HuH-7 (cell line): ENCODE results near the gene HNRNPC.
"Not testable (repeated sequence)": the region's sequence is repeated elsewhere in the genome, so short reads cannot be mapped to it uniquely, and the experiment has no call there.

Experiments used
- DNase-seq: peaks from one replicate; pipeline ENCODE4 v3.0.0; 2011; ENCODE audit warnings: low spot score

HNRNPC gene

DNA sequence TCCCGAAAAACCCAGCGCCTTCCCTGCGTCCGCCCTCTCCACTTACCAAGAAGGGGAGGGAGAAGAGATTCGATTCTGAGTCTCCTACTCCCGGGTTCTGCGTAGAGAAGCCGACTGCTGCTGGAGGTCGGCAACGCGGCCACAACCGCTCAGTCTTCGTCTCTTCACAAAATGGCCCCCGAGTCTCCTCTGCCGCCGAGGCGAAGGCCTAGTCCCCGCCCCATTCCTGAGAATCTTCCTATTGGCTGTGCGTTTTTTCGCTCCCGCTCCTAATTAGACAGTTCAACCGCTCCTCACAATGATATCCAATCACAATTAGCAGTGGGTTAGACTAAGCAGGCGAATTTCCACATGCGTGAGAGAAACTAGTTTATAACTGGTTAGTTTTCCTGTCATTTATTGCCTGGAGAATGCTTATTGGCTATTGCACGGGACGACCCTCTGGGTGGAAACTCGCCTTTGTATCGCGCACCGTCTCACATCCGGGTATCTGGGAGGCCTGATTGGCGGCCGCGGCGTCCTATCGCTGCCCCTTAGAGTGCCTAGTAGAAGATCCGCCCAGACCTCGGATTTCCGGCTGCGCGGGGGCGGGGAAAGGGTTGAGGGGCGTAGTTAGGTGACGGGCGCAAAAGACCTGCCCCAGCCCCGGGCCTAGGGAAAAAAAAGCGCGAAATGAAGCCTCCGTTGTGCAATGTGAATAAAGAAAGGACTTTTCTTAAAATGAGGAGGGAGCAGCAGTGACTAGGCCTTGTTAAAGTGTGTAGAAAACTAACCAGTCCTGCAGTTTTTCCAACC lies at the start of gene HNRNPC:
TSS of gene HNRNPC (minus strand) at position 191 of the 795 bp plus-strand sequence. CDS start 35,249 bp downstream, outside the sequence.
- DNase-seq = peak; percentile 94

- no peak for DNase-seq
Observed at GRCh38 chr14:21317398-21317797, 48.2 kb upstream of the HNRNPC start.

DNA sequence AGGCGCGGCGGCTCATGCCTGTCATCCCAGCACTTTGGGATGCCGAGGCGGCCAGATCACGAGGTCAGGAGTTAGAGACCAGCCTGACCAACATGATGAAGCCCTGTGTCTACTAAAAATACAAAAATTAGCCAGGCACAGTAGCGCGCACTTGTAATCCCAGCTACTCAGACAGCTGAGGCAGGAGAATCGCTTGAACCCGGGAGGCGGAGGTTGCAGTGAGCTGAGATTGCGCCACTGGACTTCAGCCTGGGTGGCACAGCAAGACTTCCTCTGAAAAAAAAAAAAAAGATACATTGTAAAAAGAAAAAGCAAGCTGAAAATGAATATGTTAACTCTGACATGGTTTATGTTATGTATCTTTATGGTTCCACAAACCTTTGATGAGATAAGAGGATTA lies 44.3 kb upstream of the HNRNPC start:
- no peak for DNase-seq

GRCh38 chr14:21311614-21312013 lies 42.4 kb upstream of the HNRNPC start:
- DNase-seq = no peak

DNA sequence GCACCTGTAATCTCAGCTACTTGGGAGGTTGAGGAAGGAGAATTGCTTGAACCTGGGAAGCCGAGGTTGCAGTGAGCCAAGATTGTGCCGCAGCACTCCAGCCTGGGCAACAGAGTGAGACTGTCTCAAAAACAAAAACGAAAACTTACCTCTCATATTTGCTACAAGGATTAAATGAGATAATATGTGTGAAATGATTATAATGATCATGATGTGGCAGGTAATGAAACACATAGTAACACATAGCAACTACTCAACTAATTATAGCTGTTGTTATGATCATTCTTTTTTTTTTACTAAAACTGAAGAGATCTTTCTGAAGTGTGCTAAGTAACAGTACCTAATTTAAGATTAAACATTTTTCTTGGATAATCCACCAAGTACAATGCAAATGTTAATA lies 40.7 kb upstream of the HNRNPC start:
- DNase-seq = no peak

- no peak for DNase-seq
Observed at GRCh38 chr14:21309238-21309636, 40.0 kb upstream of the HNRNPC start.

DNA sequence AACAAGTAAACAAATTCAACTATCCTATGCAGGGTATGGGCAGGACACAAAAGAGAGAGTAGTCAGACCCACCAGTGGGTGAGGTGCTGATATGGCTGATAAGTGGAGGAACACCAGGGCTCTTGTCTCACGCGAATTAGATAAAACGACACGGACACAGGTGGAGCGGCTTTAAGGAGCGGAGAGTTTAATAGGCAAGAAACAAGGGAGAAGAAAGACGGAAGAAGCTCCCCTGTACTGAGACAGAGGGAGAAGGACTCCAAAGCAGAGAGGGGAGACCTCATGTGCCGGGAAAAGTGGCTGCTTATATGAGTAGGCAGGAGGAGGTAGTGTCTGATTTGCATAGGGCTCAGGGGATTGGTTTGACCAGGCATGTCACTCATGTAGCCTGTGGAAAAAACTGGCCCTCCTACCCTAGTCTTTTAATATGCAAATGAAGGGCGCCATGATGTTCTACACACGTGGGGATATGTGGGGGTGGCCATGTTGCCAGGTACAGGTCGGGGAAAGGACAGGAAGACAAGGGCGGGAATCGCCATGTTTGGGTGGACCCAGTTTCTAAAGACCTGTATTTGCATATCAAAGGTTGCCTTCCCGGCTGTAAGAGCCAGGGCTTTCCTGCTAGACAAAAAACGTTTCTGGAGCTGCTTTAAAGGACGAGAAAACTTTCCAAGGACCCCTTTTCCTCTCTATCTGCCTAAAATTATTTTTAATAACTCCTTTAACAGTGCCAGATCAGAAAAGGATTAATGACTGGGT lies 39.4 kb upstream of the HNRNPC start:
- peak; percentile 51 for DNase-seq

DNA sequence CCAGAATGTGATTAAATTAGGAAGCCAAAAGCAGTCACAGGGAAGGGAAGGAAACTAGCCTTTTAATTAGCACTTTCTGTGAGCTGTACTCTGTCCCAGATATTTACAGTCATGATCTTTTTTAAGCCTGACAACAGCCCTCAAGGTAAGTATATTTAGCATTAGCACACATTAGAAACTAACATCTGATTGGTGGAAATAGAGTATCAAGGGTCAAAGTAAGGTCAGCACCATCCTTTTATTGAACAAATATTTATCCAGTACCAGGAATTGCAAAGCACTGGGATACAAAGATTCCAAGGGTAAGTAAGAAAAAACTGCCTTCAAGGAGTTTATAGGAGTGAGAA lies 38.9 kb upstream of the HNRNPC start:
- peak; percentile 51 for DNase-seq

- DNase-seq = no peak
Observed at GRCh38 chr14:21307637-21308036, 38.4 kb upstream of the HNRNPC start.

GRCh38 chr14:21302836-21303140 lies 33.5 kb upstream of the HNRNPC start:
- DNase-seq = not testable (repeated sequence)

GRCh38 chr14:21302013-21302835 lies 33.0 kb upstream of the HNRNPC start:
- no peak for DNase-seq

DNA sequence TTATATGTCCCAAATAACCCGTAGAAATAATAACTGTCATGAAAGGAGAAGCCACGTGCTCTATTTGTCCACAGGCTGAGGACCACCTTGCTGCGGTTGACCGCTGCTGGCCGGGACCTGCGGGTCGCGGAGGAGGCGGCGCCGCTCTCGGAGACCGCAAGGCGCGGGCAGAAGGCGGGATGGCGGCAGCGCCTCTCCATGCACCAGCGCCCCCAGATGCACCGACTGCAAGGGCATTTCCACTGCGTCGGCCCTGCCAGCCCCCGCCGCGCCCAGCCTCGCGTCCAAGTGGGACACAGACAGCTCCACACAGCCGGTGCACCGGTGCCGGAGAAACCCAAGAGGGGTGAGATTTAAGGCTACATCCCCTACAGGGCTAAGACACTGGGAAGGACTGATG lies 31.6 kb upstream of the HNRNPC start:
- peak; percentile 31 for DNase-seq

- no peak for DNase-seq
Observed at GRCh38 chr14:21299562-21300130, 30.4 kb upstream of the HNRNPC start.

GRCh38 chr14:21298358-21298757 lies 29.1 kb upstream of the HNRNPC start:
- peak; percentile 40 for DNase-seq

DNA sequence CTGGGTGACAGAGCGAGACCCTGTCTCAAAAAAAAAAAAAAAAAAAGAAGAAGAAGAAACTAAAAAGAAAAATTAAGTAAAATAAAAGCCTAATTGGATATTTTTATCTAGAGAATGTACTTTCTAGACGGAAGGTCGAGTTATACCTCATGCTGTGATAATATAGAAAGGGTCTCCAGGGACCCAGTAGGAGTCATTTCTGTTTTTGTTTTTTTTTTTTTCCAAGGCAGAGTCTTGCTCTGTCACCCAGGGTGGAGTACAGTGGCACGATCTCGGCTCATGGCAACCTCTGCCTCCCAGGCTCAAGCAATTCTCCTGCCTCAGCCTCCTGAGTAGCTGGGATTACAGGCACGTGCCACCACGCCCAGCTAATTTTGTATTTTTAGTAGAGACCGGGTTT lies 24.8 kb upstream of the HNRNPC start:
- DNase-seq = not testable (repeated sequence)

GRCh38 chr14:21287168-21287567 lies 17.9 kb upstream of the HNRNPC start:
- DNase-seq = no peak

DNA sequence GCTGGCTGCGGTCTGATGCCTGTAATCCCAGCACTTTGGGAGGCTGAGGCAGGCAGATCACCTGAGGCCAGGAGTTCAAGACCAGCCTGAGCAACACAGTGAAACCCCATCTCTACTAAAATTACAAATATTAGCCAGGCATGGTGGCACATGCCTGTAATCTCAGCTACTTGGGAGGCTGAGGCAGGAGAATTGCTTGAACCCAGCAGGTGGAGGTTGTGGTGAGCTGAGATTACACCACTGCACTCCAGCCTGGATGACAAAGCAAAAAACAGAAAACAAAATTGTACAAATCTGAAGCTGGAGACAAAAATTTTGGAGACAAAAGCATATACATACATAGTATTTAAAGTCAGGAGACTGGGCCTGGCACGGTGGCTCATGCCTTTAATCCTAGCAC lies 17.3 kb upstream of the HNRNPC start:
- DNase-seq = not testable (repeated sequence)

GRCh38 chr14:21281917-21282316 lies 12.7 kb upstream of the HNRNPC start:
- DNase-seq = not testable (repeated sequence)

DNA sequence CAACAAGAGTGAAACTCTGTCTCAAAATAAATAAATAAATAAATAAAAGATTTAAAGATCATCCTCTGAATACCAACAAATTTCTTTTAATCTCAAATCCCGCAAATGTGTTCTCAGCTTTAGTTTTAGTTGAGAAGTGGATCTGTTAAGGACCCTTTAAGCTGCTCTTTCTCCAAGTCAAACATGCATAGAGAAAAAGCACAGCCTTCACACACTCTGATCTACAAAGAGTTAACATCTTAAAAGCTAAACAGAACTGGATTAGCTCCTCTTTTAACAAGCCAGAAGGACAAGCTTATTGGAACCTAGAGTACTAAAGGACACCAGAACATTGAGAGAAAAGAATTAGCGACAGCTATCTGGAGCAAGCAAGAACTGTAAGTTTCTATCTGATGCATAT lies 10.5 kb upstream of the HNRNPC start, which contains the start of gene RPGRIP1:
TSS of gene RPGRIP1 (plus strand) at position 301 of the 400 bp plus-strand sequence. CDS start 7,894 bp downstream, outside the sequence.
- DNase-seq = no peak

- no peak for DNase-seq
Observed at GRCh38 chr14:21278632-21279031, 9.4 kb upstream of the HNRNPC start.

DNA sequence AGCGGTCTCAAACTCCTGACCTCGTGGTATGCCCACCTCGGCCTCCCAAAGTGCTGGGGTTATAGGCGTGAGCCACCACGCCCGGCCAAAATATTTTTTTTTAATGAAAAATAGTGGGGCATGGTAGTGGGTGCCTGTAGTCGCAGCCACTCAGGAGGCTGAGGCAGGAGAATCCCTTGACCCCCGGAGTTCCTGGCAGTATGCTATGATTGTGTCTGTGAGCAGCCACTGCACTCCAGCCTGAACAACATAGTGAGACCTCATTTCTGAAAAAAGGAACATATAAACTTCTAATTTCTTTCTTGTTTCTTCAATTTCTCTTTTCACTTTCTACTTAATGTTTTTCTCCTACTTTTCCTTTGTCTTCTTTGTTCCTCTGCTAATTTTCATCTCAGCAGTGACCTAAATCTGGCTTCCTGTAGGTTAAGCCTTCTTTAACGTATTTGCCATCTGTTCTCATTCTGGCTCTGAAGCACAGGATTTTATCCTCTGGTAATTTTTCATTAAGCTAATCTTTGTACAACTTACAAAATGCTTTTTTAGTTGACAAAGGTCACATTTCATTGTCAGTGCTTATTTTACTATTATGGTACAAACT lies 6.1 kb upstream of the HNRNPC start:
- no peak for DNase-seq

DNA sequence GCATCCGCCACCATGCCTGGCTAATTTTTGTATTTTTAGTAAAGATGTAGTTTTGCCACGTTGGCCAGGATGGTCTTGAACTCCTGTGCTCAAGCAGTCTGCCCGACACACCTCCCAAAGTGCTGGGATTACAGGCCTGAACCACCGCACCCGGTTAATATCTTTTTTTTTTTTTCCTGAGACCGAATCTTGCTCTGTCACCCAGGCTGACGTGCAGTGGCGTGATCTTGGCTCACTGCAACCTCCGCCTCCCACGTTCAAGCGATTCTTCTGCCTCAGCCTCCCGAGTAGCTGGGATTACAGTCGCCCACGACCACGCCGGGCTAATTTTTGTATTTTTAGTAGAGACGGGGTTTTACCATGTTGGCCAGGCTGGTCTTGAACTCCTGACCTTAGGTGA lies 3.4 kb upstream of the HNRNPC start:
- not testable (repeated sequence) for DNase-seq
